ENCODE results near the gene TRMT10B. TPM values are rescaled to one million over a fixed set of nuclear protein-coding genes. Genes with fewer than 3 reads are reported as not detected.

Gene TRMT10B
- total and polyA plus RNA-seq, 2 experiments from 2014 or later: 1.5 to 6.0 TPM

GRCh38 chr9:37729499-37729898 lies 24.1 kb upstream of the TRMT10B start:
- 81 to 84% methylated on average over 8 to 9 of the region's 9 CpGs for WGBS, 2 experiments (ENCODE audit: low coverage in 1 of 2, low lambda C conversion rate in 2 of 2, missing lambda C conversion rate in 2 of 2)

GRCh38 chr9:37730256-37730655 lies 23.3 kb upstream of the TRMT10B start:
- H4K20me1 ChIP-seq (ENCODE audit: insufficient read depth): no peaks in the 10 kb centered on the region
- H3K9me2 ChIP-seq (ENCODE audit: insufficient read depth): no peaks in the 10 kb centered on the region
- no peak overlapping the region for H3K27ac ChIP-seq
- no peak overlapping the region for H2AFZ ChIP-seq
- no peaks in the 10 kb centered on the region for H3F3A ChIP-seq (ENCODE audit: insufficient read depth)
- in situ Hi-C loops (cut with MboI): no loop called here
- WGBS, 2 experiments (ENCODE audit: low coverage in 1 of 2, low lambda C conversion rate in 2 of 2, missing lambda C conversion rate in 2 of 2): 42 to 53% methylated on average over 3 of the region's 3 CpGs
- H3K4me2 ChIP-seq (ENCODE audit: unreplicated experiment): no peak overlapping the region
- no peaks in the 10 kb centered on the region for H3K36me3 ChIP-seq (ENCODE audit: low read depth)
- H3K4me3 ChIP-seq: no peak overlapping the region
- H3K79me2 ChIP-seq (ENCODE audit: insufficient read depth): no peaks in the 10 kb centered on the region
- H3K27me3 ChIP-seq (replicated peaks; ENCODE audit: insufficient read depth): peaks cover 57% of the 10 kb centered on the region
- no peak overlapping the region for H3K9ac ChIP-seq
- no peak for TF ChIP-seq EZH2phosphoT487 (IDR thresholded peaks at IDR 0.05; ENCODE audit: insufficient read depth, low read depth)
- TF ChIP-seq EZH2 (IDR thresholded peaks at IDR 0.05; ENCODE audit: insufficient read depth, poor library complexity, severe bottlenecking): no peak
- no peaks in the 10 kb centered on the region for H3K9me3 ChIP-seq (ENCODE audit: low read depth)
- H3K4me1 ChIP-seq (ENCODE audit: insufficient read depth): no peaks in the 10 kb centered on the region
- DNase-seq: peak; percentile 40

More at GRCh38 chr9:37729499-37729898, 24.1 kb upstream of the TRMT10B start:
- H3K9ac ChIP-seq: no peak overlapping the region
- TF ChIP-seq EZH2 (IDR thresholded peaks at IDR 0.05; ENCODE audit: insufficient read depth, poor library complexity, severe bottlenecking): no peak
- H3F3A ChIP-seq (ENCODE audit: insufficient read depth): no peaks in the 10 kb centered on the region
- H3K36me3 ChIP-seq (ENCODE audit: low read depth): no peaks in the 10 kb centered on the region
- H3K4me1 ChIP-seq (ENCODE audit: insufficient read depth): no peaks in the 10 kb centered on the region
- no peak overlapping the region for H3K27ac ChIP-seq
- no peaks in the 10 kb centered on the region for H3K79me2 ChIP-seq (ENCODE audit: insufficient read depth)
- no peak overlapping the region for H3K4me3 ChIP-seq
- peaks cover 58% of the 10 kb centered on the region for H3K27me3 ChIP-seq (replicated peaks; ENCODE audit: insufficient read depth)
- no peaks in the 10 kb centered on the region for H3K9me2 ChIP-seq (ENCODE audit: insufficient read depth)
- no peak overlapping the region for H3K4me2 ChIP-seq (ENCODE audit: unreplicated experiment)
- H3K9me3 ChIP-seq (ENCODE audit: low read depth): no peaks in the 10 kb centered on the region
- no peaks in the 10 kb centered on the region for H4K20me1 ChIP-seq (ENCODE audit: insufficient read depth)
- no peak for DNase-seq
- in situ Hi-C loops (cut with MboI): no loop called here
- no peak overlapping the region for H2AFZ ChIP-seq

GRCh38 chr9:37730839-37731238 lies 22.8 kb upstream of the TRMT10B start:
- peaks cover 57% of the 10 kb centered on the region for H3K27me3 ChIP-seq (replicated peaks; ENCODE audit: insufficient read depth)

GRCh38 chr9:37732086-37732741 lies 21.4 kb upstream of the TRMT10B start:
- no peak for DNase-seq
- Histone ChIP-seq H3K79me2 (ENCODE audit: insufficient read depth) (no peaks in the 10 kb centered on the region), H3K4me2 (ENCODE audit: unreplicated experiment) (no peak overlapping the region), H3K9me2 (ENCODE audit: insufficient read depth) (no peaks in the 10 kb centered on the region), H3K4me1 (ENCODE audit: insufficient read depth) (no peaks in the 10 kb centered on the region), H2AFZ (no peak overlapping the region), H3K27ac (no peak overlapping the region), H3K4me3 (no peak overlapping the region), H3K9ac (no peak overlapping the region), H3K36me3 (ENCODE audit: low read depth) (no peaks in the 10 kb centered on the region), H3K9me3 (ENCODE audit: low read depth) (no peaks in the 10 kb centered on the region), H4K20me1 (ENCODE audit: insufficient read depth) (no peaks in the 10 kb centered on the region), H3F3A (ENCODE audit: insufficient read depth) (no peaks in the 10 kb centered on the region), H3K27me3 (replicated peaks; ENCODE audit: insufficient read depth) (peaks cover 53% of the 10 kb centered on the region)
- no peak for TF ChIP-seq EZH2 (IDR thresholded peaks at IDR 0.05; ENCODE audit: insufficient read depth, poor library complexity, severe bottlenecking)
- in situ Hi-C loops (cut with MboI): no loop called here
- WGBS, 2 experiments (ENCODE audit: low coverage in 1 of 2, low lambda C conversion rate in 2 of 2, missing lambda C conversion rate in 2 of 2): 17 to 24% methylated on average over 10 of the region's 10 CpGs

More at GRCh38 chr9:37730839-37731238, 22.8 kb upstream of the TRMT10B start:
- Histone ChIP-seq H3K27ac (no peak overlapping the region), H3F3A (ENCODE audit: insufficient read depth) (no peaks in the 10 kb centered on the region), H3K4me1 (ENCODE audit: insufficient read depth) (no peaks in the 10 kb centered on the region), H3K79me2 (ENCODE audit: insufficient read depth) (no peaks in the 10 kb centered on the region), H3K4me3 (no peak overlapping the region), H3K36me3 (ENCODE audit: low read depth) (no peaks in the 10 kb centered on the region), H3K9me3 (ENCODE audit: low read depth) (no peaks in the 10 kb centered on the region), H3K9me2 (ENCODE audit: insufficient read depth) (no peaks in the 10 kb centered on the region), H2AFZ (no peak overlapping the region), H3K9ac (no peak overlapping the region), H4K20me1 (ENCODE audit: insufficient read depth) (no peaks in the 10 kb centered on the region), H3K4me2 (ENCODE audit: unreplicated experiment) (no peak overlapping the region)
- no peak for DNase-seq
- WGBS, 2 experiments (ENCODE audit: low coverage in 1 of 2, low lambda C conversion rate in 2 of 2, missing lambda C conversion rate in 2 of 2): 37 to 45% methylated on average over 5 of the region's 5 CpGs
- in situ Hi-C loops (cut with MboI): no loop called here
- TF ChIP-seq EZH2 (IDR thresholded peaks at IDR 0.05; ENCODE audit: insufficient read depth, poor library complexity, severe bottlenecking): no peak
- no peak for TF ChIP-seq EZH2phosphoT487 (IDR thresholded peaks at IDR 0.05; ENCODE audit: insufficient read depth, low read depth)
